ENCODE data around the gene MICAL2.

GRCh38 chr11:12245549-12246016, 135.2 kb downstream of the MICAL2 start:
- TF ChIP-seq FOSB (CRISPR knock-in tag; IDR thresholded peaks at IDR 0.05) = no peak
- TF ChIP-seq, protein P1, sequence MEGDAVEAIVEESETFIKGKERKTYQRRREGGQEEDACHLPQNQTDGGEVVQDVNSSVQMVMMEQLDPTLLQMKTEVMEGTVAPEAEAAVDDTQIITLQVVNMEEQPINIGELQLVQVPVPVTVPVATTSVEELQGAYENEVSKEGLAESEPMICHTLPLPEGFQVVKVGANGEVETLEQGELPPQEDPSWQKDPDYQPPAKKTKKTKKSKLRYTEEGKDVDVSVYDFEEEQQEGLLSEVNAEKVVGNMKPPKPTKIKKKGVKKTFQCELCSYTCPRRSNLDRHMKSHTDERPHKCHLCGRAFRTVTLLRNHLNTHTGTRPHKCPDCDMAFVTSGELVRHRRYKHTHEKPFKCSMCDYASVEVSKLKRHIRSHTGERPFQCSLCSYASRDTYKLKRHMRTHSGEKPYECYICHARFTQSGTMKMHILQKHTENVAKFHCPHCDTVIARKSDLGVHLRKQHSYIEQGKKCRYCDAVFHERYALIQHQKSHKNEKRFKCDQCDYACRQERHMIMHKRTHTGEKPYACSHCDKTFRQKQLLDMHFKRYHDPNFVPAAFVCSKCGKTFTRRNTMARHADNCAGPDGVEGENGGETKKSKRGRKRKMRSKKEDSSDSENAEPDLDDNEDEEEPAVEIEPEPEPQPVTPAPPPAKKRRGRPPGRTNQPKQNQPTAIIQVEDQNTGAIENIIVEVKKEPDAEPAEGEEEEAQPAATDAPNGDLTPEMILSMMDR (IDR thresholded peaks at IDR 0.05) = no peak
- no peak for TF ChIP-seq POLR2A (IDR thresholded peaks at IDR 0.05; ENCODE audit: low read length)
- no peak for TF ChIP-seq ZSCAN20 (CRISPR knock-in tag; IDR thresholded peaks at IDR 0.05)
- TF ChIP-seq, protein P2, sequence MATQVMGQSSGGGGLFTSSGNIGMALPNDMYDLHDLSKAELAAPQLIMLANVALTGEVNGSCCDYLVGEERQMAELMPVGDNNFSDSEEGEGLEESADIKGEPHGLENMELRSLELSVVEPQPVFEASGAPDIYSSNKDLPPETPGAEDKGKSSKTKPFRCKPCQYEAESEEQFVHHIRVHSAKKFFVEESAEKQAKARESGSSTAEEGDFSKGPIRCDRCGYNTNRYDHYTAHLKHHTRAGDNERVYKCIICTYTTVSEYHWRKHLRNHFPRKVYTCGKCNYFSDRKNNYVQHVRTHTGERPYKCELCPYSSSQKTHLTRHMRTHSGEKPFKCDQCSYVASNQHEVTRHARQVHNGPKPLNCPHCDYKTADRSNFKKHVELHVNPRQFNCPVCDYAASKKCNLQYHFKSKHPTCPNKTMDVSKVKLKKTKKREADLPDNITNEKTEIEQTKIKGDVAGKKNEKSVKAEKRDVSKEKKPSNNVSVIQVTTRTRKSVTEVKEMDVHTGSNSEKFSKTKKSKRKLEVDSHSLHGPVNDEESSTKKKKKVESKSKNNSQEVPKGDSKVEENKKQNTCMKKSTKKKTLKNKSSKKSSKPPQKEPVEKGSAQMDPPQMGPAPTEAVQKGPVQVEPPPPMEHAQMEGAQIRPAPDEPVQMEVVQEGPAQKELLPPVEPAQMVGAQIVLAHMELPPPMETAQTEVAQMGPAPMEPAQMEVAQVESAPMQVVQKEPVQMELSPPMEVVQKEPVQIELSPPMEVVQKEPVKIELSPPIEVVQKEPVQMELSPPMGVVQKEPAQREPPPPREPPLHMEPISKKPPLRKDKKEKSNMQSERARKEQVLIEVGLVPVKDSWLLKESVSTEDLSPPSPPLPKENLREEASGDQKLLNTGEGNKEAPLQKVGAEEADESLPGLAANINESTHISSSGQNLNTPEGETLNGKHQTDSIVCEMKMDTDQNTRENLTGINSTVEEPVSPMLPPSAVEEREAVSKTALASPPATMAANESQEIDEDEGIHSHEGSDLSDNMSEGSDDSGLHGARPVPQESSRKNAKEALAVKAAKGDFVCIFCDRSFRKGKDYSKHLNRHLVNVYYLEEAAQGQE (IDR thresholded peaks at IDR 0.05) = no peak
- no peak for TF ChIP-seq NFE2L2 (conservative IDR thresholded peaks at IDR 0.05; ENCODE audit: low read length)
- no peak for TF ChIP-seq CHD2 (IDR thresholded peaks at IDR 0.05; ENCODE audit: low read length, partially characterized antibody)

Data from A549 (cell line).